Measurements from ENCODE around the gene THAP4. TPM values are rescaled to one million over a fixed set of nuclear protein-coding genes. Genes with fewer than 3 reads are reported as not detected.

THAP4 gene
- polyA plus RNA-seq, 1 of the 3 experiments (the other 2 are of a cell fraction), result 64.7 TPM

DNA sequence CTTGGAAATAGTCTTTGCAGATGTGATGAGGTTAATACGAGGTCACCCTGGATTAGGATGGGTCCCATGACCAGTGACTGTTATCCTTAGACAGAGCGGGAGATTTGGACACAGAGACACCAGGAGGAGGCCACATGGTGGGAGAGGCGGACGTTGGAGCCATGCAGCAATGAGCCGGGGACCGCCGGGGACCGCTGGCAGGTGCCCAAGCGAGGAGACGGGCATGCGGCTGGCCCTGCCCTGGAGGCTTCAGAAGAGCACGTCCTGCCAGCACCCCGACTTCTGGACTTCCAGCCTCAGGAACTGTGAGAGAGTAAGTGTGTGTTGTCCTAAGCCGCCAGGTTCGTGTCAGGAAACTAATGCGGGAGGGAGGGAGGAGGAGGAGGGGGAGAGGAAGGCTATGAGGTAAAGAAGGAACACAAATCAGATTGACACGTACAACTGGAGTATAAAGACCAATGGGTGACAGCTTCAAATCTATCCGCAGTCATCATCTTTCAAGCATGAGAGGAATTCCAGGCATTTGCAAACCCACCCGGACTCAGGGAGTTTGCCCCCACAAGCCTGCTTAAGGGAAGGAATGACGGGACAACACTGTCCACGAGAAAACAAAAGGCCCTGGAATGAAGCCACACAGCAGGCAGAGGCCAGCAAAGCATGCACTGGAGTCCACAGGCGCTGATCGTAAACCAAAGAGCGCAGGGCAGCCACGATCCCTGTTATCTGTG, 90.0 kb downstream of the THAP4 start (continued):
- TF ChIP-seq, protein P1, sequence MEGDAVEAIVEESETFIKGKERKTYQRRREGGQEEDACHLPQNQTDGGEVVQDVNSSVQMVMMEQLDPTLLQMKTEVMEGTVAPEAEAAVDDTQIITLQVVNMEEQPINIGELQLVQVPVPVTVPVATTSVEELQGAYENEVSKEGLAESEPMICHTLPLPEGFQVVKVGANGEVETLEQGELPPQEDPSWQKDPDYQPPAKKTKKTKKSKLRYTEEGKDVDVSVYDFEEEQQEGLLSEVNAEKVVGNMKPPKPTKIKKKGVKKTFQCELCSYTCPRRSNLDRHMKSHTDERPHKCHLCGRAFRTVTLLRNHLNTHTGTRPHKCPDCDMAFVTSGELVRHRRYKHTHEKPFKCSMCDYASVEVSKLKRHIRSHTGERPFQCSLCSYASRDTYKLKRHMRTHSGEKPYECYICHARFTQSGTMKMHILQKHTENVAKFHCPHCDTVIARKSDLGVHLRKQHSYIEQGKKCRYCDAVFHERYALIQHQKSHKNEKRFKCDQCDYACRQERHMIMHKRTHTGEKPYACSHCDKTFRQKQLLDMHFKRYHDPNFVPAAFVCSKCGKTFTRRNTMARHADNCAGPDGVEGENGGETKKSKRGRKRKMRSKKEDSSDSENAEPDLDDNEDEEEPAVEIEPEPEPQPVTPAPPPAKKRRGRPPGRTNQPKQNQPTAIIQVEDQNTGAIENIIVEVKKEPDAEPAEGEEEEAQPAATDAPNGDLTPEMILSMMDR (IDR thresholded peaks at IDR 0.05), result no peak
- TF ChIP-seq YY1 (IDR thresholded peaks at IDR 0.05; ENCODE audit: low read depth) (no peak), GATA2 (CRISPR knock-in tag; IDR thresholded peaks at IDR 0.05) (no peak)

DNA sequence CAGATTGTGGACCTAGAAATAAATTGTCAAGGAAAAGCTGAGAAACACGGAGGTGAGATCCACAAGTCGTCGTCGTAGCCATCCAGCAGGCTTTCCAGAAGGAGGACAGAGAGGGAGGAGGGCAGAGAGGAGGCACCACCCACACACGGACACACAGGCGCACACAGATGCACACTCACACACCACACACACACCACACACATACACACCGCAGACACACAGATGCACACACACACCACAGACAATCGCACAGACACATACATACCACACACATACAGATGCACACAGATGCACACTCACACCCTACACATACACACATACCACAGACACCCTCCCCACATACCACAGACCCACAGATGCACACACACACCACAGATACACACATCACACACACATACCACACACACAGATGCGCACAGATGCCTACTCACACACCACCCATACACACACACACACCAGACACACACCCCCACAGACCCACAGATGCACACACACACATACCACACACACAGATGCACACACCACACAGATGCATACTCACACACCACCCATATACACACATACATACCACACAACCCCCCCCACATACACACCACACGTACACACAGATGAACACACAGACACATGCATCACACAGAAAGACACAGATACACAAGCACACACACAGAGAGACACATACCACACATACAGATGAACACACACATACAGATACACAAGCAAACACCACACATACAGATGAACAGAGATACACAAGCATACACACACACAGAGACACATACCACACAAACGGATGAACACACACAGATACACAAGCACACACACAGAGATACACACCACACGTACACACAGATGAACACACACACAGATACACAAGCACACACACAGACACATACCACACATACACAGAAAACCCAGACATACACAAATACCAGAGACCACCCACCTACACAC, 91.2 kb downstream of the THAP4 start:
- WGBS (ENCODE audit: low lambda C conversion rate), result 88% methylated on average over 11 of the region's 12 CpGs
- Histone ChIP-seq H3K79me2 (ENCODE audit: insufficient read depth) (no peaks in the 10 kb centered on the region), H3K4me2 (no peak overlapping the region), H3K36me3 (replicated peaks in 1 of 2; ENCODE audit: control insufficient read depth in 1 of 2, insufficient read depth in 2 of 2, low read length in 1 of 2) (no peaks in the 10 kb centered on the region), H3K9ac (no peak overlapping the region), H3K27me3 (ENCODE audit: insufficient read depth) (peaks cover 18% of the 10 kb centered on the region; the same call in 1 of the 2 replicates), H3K9me2 (no peaks in the 10 kb centered on the region), H3K27ac (ENCODE audit: low read depth in 2 of 2, low read length in 1 of 2) (no peak overlapping the region), H3K4me1 (ENCODE audit: control insufficient read depth in 1 of 2, insufficient read depth in 2 of 2, low read depth in 1 of 2, low read length in 1 of 2) (peaks cover 4 to 11% of the 10 kb centered on the region in 2 experiments; a peak in 2 of 4 replicates), H2AFZ (ENCODE audit: low read depth) (no peak overlapping the region), H4K20me1 (ENCODE audit: insufficient read depth) (no peaks in the 10 kb centered on the region), H3F3A (replicated peaks; ENCODE audit: insufficient read depth) (peaks cover 6% of the 10 kb centered on the region), H3K9me3 (no peaks in the 10 kb centered on the region), H3K4me3 (ENCODE audit: low read depth in 2 of 2, low read length in 1 of 2) (no peak overlapping the region)
- TF ChIP-seq MEF2A (IDR thresholded peaks at IDR 0.05; ENCODE audit: borderline replicate concordance, low read depth) (no peak), YY1 (IDR thresholded peaks at IDR 0.05; ENCODE audit: low read depth) (no peak), ELF1 (IDR thresholded peaks at IDR 0.05) (no peak), NFIC (IDR thresholded peaks at IDR 0.05; ENCODE audit: borderline replicate concordance) (no peak), USF2 (IDR thresholded peaks at IDR 0.05; ENCODE audit: borderline replicate concordance, low read depth, low read length) (no peak), NRF1 (IDR thresholded peaks at IDR 0.05; ENCODE audit: low read depth, low read length) (no peak), ZBTB33 (IDR thresholded peaks at IDR 0.05; ENCODE audit: borderline replicate concordance, low read depth) (no peak)
- TF ChIP-seq, protein P1 (IDR thresholded peaks at IDR 0.05), result no peak
- TF ChIP-seq, protein P2, sequence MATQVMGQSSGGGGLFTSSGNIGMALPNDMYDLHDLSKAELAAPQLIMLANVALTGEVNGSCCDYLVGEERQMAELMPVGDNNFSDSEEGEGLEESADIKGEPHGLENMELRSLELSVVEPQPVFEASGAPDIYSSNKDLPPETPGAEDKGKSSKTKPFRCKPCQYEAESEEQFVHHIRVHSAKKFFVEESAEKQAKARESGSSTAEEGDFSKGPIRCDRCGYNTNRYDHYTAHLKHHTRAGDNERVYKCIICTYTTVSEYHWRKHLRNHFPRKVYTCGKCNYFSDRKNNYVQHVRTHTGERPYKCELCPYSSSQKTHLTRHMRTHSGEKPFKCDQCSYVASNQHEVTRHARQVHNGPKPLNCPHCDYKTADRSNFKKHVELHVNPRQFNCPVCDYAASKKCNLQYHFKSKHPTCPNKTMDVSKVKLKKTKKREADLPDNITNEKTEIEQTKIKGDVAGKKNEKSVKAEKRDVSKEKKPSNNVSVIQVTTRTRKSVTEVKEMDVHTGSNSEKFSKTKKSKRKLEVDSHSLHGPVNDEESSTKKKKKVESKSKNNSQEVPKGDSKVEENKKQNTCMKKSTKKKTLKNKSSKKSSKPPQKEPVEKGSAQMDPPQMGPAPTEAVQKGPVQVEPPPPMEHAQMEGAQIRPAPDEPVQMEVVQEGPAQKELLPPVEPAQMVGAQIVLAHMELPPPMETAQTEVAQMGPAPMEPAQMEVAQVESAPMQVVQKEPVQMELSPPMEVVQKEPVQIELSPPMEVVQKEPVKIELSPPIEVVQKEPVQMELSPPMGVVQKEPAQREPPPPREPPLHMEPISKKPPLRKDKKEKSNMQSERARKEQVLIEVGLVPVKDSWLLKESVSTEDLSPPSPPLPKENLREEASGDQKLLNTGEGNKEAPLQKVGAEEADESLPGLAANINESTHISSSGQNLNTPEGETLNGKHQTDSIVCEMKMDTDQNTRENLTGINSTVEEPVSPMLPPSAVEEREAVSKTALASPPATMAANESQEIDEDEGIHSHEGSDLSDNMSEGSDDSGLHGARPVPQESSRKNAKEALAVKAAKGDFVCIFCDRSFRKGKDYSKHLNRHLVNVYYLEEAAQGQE (IDR thresholded peaks at IDR 0.05; ENCODE audit: low read depth, low read length), result no peak
- ChIA-PET CTCF (interaction anchor here (0.9 to 1.3 kb wide), 3 partner anchors 14 to 113 kb away, joined by 3 to 4 read pairs (median 4); no protein-coding TSS in a partner anchor), POLR2A (no interaction called here)
- DNase-seq, result no peak
